PC-9 (cell line): Measurements from ENCODE around the gene PRDM16. TPM values are rescaled to one million over a fixed set of nuclear protein-coding genes. Genes with fewer than 3 reads are reported as not detected.

Experiments
- BruUV-seq: library from RNA; stranded (reverse); fragments of 400-500 nt; replicated peaks from 2 replicates; lab custom pipeline; 2021; lab: Mats Ljungman, UMichigan
- CTCF ChIA-PET: fragments of 300-600 bp; sonication (Branson Sonifier 250); formaldehyde crosslinking; loops from one replicate; lab custom pipeline; 2022; ENCODE audit warnings: antibody characterized with exemption; lab: Charles Lee
- POLR2A ChIA-PET: fragments of 300-600 bp; sonication (Branson Sonifier 250); formaldehyde crosslinking; loops from one replicate; lab custom pipeline; 2022; ENCODE audit warnings: antibody characterized with exemption; ENCODE audit not compliant: unreplicated experiment; lab: Charles Lee
- DNase-seq, 2 experiments: peaks; one replicate each; pipeline versions ENCODE4 v3.0.0 to v3.0.0-alpha.2; 2015 to 2022; ENCODE audit warnings: mixed read lengths in 1 of 2
- H2AFZ ChIP-seq: fragments of 200-600 bp; sonication (generic); 2 replicates; pipeline ENCODE4 v1.8.1; 2017; ENCODE audit warnings: antibody characterized with exemption
- H3F3A ChIP-seq: fragments of 200-600 bp; sonication (generic); 2 replicates; pipeline ENCODE4 v1.8.1; 2017; ENCODE audit warnings: antibody characterized with exemption, mild to moderate bottlenecking, low read depth; ENCODE audit not compliant: insufficient read depth
- H3K27ac ChIP-seq: fragments of 200-600 bp; sonication (generic); 2 replicates; pipeline ENCODE4 v1.6.1; 2016; ENCODE audit warnings: mixed run types
- H3K27me3 ChIP-seq: fragments of 200-600 bp; sonication (generic); 2 replicates; pipeline ENCODE4 v1.6.1; 2016; ENCODE audit warnings: low read depth, mixed run types; ENCODE audit not compliant: insufficient read depth
- H3K36me3 ChIP-seq: fragments of 200-600 bp; sonication (generic); 2 replicates; pipeline ENCODE4 v1.6.1; 2016; ENCODE audit warnings: low read depth, mixed run types
- H3K4me1 ChIP-seq: fragments of 200-600 bp; sonication (generic); replicated peaks from 2 replicates; pipeline ENCODE4 v1.6.1; 2016; ENCODE audit warnings: mixed run types; ENCODE audit not compliant: insufficient read depth
- H3K4me2 ChIP-seq: fragments of 200-600 bp; sonication (generic); 2 replicates; pipeline ENCODE4 v1.6.1; 2017; ENCODE audit warnings: mixed run types
- H3K4me3 ChIP-seq: fragments of 200-600 bp; sonication (generic); 2 replicates; pipeline ENCODE4 v1.6.1; 2016; ENCODE audit warnings: mixed run types
- H3K79me2 ChIP-seq: fragments of 200-600 bp; sonication (generic); 2 replicates; pipeline ENCODE4 v1.6.1; 2017; ENCODE audit warnings: low read depth, mixed run types
- H3K9me2 ChIP-seq: fragments of 200-600 bp; sonication (generic); 2 replicates; pipeline ENCODE4 v1.8.1; 2017; ENCODE audit warnings: mild to moderate bottlenecking; ENCODE audit not compliant: insufficient read depth
- H3K9me3 ChIP-seq: fragments of 200-600 bp; sonication (generic); 2 replicates; pipeline ENCODE4 v1.8.1; 2016; ENCODE audit warnings: low read depth; ENCODE audit not compliant: insufficient read depth
- H4K20me1 ChIP-seq: fragments of 200-600 bp; sonication (generic); 2 replicates; pipeline ENCODE4 v1.8.1; 2017; ENCODE audit not compliant: insufficient read depth
- EZH2 ChIP-seq: fragments of 200-600 bp; sonication (generic); IDR thresholded peaks from 2 replicates; pipeline ENCODE4 v1.8.0; 2017; ENCODE audit warnings: antibody characterized with exemption, low read depth
- intact Hi-C: fragments of 100-400 bp; cut with micrococcal nuclease; formaldehyde crosslinking; loops from one replicate; pipeline ENCODE4 v1.10.0; 2022; ENCODE audit not compliant: unreplicated experiment
- total RNA-seq: library from RNA; stranded (reverse); gene quantifications from 2 replicates; pipeline ENCODE4 v1.2.3, GENCODE V29; 2021
- TF ChIP-seq, protein P1 (sequence below): fragments of 200-600 bp; sonication (generic); conservative IDR thresholded peaks from 2 replicates; pipeline ENCODE4 v1.6.1; 2017; ENCODE audit warnings: mixed run types, antibody characterized with exemption, mild to moderate bottlenecking, moderate library complexity

The PRDM16 gene
- total RNA-seq, 1 experiment from 2014 or later = not detected

DNA sequence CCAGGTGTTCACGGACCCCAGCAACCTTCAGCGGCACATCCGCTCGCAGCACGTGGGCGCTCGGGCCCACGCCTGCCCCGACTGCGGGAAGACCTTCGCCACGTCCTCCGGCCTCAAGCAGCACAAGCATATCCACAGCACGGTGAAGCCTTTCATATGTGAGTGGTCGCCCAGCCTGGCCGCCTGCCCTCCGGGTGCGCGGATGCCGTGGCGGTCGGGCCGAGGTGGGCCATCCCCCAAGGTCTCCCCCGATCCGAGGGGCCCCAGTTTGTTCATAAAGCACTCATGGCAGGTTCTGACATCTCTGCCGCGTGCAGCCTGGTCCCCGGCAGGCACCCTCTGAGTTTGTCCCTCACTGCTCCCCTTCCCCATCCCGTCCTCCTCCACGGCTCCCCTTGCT lies 336.5 kb downstream of the PRDM16 start:
- intact Hi-C loops = no loop called here
- 0 out of 2 replicates have a peak, but pooled peaks cover 4% of the 10 kb centered on the region for H3F3A ChIP-seq
- peaks cover 84% of the 10 kb centered on the region for H3K27me3 ChIP-seq
- no peaks in the 10 kb centered on the region for H3K9me3 ChIP-seq
- TF ChIP-seq EZH2 = no peak
- TF ChIP-seq, protein P1, sequence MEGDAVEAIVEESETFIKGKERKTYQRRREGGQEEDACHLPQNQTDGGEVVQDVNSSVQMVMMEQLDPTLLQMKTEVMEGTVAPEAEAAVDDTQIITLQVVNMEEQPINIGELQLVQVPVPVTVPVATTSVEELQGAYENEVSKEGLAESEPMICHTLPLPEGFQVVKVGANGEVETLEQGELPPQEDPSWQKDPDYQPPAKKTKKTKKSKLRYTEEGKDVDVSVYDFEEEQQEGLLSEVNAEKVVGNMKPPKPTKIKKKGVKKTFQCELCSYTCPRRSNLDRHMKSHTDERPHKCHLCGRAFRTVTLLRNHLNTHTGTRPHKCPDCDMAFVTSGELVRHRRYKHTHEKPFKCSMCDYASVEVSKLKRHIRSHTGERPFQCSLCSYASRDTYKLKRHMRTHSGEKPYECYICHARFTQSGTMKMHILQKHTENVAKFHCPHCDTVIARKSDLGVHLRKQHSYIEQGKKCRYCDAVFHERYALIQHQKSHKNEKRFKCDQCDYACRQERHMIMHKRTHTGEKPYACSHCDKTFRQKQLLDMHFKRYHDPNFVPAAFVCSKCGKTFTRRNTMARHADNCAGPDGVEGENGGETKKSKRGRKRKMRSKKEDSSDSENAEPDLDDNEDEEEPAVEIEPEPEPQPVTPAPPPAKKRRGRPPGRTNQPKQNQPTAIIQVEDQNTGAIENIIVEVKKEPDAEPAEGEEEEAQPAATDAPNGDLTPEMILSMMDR = no peak
- CTCF ChIA-PET = no interaction called here
- H3K4me2 ChIP-seq = no peak overlapping the region
- POLR2A ChIA-PET = no interaction called here
- BruUV-seq = no TSS peak
- H3K4me1 ChIP-seq = no peaks in the 10 kb centered on the region
- no peaks in the 10 kb centered on the region for H3K36me3 ChIP-seq
- no peak overlapping the region for H3K27ac ChIP-seq
- no peaks in the 10 kb centered on the region for H3K9me2 ChIP-seq
- no peak for DNase-seq
- no peaks in the 10 kb centered on the region for H4K20me1 ChIP-seq
- H3K79me2 ChIP-seq = no peaks in the 10 kb centered on the region
- no peak overlapping the region for H2AFZ ChIP-seq
- no peak overlapping the region for H3K4me3 ChIP-seq

DNA sequence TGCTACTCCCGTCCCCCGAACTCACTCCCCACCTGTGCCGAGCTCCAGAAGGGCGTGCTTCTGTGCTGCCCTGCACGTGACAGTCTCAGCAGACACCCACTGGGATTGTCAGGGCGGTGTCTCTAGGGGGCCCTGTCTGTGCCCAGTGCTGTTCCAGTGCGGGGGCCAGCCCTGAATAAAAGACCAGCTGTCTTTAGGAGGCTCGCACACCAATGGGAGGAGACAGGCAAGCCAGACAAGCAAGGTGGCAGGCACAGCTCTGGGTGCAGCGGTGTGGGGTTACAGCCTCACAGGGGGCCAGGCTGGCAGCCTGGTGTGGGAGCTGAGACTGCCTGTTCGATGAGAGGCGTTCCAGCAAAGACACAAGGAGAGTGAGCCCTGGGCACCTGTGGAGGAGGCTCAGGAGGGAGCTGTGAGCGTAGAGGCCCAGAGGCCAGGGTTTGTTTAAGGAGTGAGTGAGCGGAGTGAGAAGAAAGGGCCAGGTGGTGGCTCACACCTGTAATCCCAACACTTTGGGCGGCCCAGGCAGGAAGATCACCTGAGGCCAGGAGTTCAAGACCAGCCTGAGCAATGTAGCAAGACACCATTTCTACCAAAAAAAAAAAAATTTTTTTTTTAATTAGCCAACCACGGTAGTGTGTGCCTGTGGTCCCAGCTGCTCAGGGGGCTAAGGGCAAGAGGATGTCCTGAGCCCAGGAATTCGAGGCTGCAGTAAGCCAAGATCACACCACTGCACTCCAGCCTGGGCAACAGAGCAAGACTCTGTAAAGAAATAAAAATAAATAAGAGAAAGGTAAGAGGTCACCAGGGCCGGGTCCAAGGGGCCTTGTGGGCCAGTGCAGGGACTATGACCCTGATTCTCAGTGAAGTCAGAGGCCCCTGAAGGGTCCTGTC lies 337.2 kb downstream of the PRDM16 start:
- ChIA-PET POLR2A (no interaction called here), CTCF (no interaction called here)
- Histone ChIP-seq H3K27me3 (peaks cover 84% of the 10 kb centered on the region), H3K9me2 (no peaks in the 10 kb centered on the region), H3K9me3 (no peaks in the 10 kb centered on the region), H3F3A (0 out of 2 replicates have a peak, but pooled peaks cover 4% of the 10 kb centered on the region), H3K79me2 (no peaks in the 10 kb centered on the region), H3K27ac (no peak overlapping the region), H3K4me3 (no peak overlapping the region), H4K20me1 (no peaks in the 10 kb centered on the region), H3K36me3 (no peaks in the 10 kb centered on the region), H2AFZ (no peak overlapping the region), H3K4me1 (no peaks in the 10 kb centered on the region), H3K4me2 (no peak overlapping the region)
- no TSS peak for BruUV-seq
- TF ChIP-seq EZH2 = no peak
- TF ChIP-seq, protein P1 = no peak
- DNase-seq = no peak
- intact Hi-C loops = no loop called here

DNA sequence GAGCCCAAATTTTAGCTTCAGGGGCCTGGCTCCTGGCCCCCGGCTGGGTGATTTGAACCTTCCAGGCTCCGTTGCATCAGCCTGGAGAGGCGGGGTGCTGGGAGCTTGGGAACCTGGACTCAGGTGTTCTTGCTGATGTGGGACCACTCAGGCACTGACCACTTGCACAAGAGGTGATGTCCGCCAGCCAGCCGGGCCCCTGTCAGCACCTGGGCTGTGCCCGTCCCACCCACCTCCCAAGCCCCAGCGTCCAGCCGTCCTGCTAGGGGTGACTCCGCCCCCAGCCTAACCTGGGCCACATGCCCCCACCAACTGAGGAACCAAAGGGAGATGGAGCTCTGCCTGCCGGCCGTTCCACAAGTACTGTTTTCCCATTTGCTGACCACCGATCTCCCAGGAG lies 338.0 kb downstream of the PRDM16 start:
- no peak overlapping the region for H3K4me2 ChIP-seq
- CTCF ChIA-PET = no interaction called here
- H3K79me2 ChIP-seq = no peaks in the 10 kb centered on the region
- no peak for DNase-seq
- no peak overlapping the region for H3K27ac ChIP-seq
- H3K4me1 ChIP-seq = no peaks in the 10 kb centered on the region
- no peaks in the 10 kb centered on the region for H3K9me2 ChIP-seq
- H3K36me3 ChIP-seq = no peaks in the 10 kb centered on the region
- POLR2A ChIA-PET = no interaction called here
- H2AFZ ChIP-seq = no peak overlapping the region
- peaks cover 84% of the 10 kb centered on the region for H3K27me3 ChIP-seq
- H3F3A ChIP-seq = 0 out of 2 replicates have a peak, but pooled peaks cover 4% of the 10 kb centered on the region
- TF ChIP-seq, protein P1 = no peak
- no peak for TF ChIP-seq EZH2
- BruUV-seq = no TSS peak
- H3K9me3 ChIP-seq = no peaks in the 10 kb centered on the region
- no peak overlapping the region for H3K4me3 ChIP-seq
- H4K20me1 ChIP-seq = no peaks in the 10 kb centered on the region
- intact Hi-C loops = no loop called here
